Spleen (tissue), 11 donors: ENCODE data around the gene PALD1. TPM values are rescaled to one million over a fixed set of nuclear protein-coding genes. Genes with fewer than 3 reads are reported as not detected.

ENCODE experiments used
- DNase-seq: peaks from one replicate; pipeline ENCODE4 v3.0.0-alpha.2; 2020
- H3K27ac ChIP-seq, 8 donors: fragments of 200-600 bp; sonication (generic) in 7 of 8; 1 replicate in 4 of 8; 2 replicates in 4 of 8; pipeline versions ENCODE4 v1.5.0 to v1.8.0; 2016 to 2021; ENCODE audit warnings: inconsistent platforms in 4 of 8, mild to moderate bottlenecking in 4 of 8, moderate library complexity in 1 of 8
- H3K27me3 ChIP-seq, 7 donors: fragments of 200-600 bp; sonication (generic) in 6 of 7; replicated peaks in 1 of 7; 1 replicate in 4 of 7; 2 replicates in 3 of 7; pipeline versions ENCODE4 v1.5.0 to v1.8.0; 2016 to 2021; ENCODE audit warnings: inconsistent platforms in 3 of 7, mild to moderate bottlenecking in 1 of 7
- H3K36me3 ChIP-seq, 6 donors: fragments of 200-600 bp; sonication (generic) in 5 of 6; 1 replicate in 4 of 6; 2 replicates in 2 of 6; pipeline versions ENCODE4 v1.5.0 to v1.8.0; 2016 to 2021; ENCODE audit warnings: inconsistent platforms in 2 of 6
- H3K4me1 ChIP-seq, 6 donors: fragments of 200-600 bp; sonication (generic) in 5 of 6; 1 replicate in 3 of 6; 2 replicates in 3 of 6; pipeline versions ENCODE4 v1.5.0 to v1.8.0; 2016 to 2021; ENCODE audit warnings: inconsistent platforms in 3 of 6
- H3K4me3 ChIP-seq, 8 donors: fragments of 200-600 bp; sonication (generic) in 7 of 8; 1 replicate in 4 of 8; 2 replicates in 4 of 8; pipeline versions ENCODE4 v1.5.0 to v1.8.0; 2016 to 2021; ENCODE audit warnings: inconsistent platforms in 4 of 8, mild to moderate bottlenecking in 4 of 8, moderate library complexity in 2 of 8
- H3K9me3 ChIP-seq, 8 donors: fragments of 200-600 bp; sonication (generic) in 7 of 8; 1 replicate in 4 of 8; 2 replicates in 4 of 8; pipeline versions ENCODE4 v1.5.0 to v1.8.0; 2016 to 2021; ENCODE audit warnings: inconsistent platforms in 4 of 8
- POLR2A ChIP-seq, 3 donors: fragments of 450-650 bp; IDR thresholded peaks; one replicate each; pipeline ENCODE4 v1.5.1; 2017; ENCODE audit warnings: antibody characterized with exemption in 3 of 3, mild to moderate bottlenecking in 1 of 3
- POLR2AphosphoS5 ChIP-seq, 3 donors: sonication (generic); formaldehyde crosslinking; IDR thresholded peaks; one replicate each; pipeline ENCODE4 v1.5.1; 2017; ENCODE audit warnings: antibody characterized with exemption in 3 of 3
- WGBS, 5 donors: extraction: QIAGEN DNeasy Blood & Tissue Kit in 3 of 5; methylation state at CpG; one replicate each; pipeline versions ENCODE4 v1.1.5 to v1.1.7; 2013 to 2018; 5-methylcytosine and 5-hydroxymethylcytosine counted together
- intact Hi-C: fragments of 100-400 bp; cut with DNase I; formaldehyde crosslinking; loops from one replicate; pipeline ENCODE4 v1.15.0; 2023; ENCODE audit warnings: low total_unique reads
- polyA plus RNA-seq, 3 donors: library from polyadenylated mRNA; stranded (reverse); fragments of 200-250 nt; gene quantifications; one replicate each; pipeline ENCODE4 v1.2.1, GENCODE V29; 2013
- total RNA-seq, 7 donors: library from RNA; depleted of rRNA in 3 of 7; stranded (reverse); fragments of >200 nt in 3 of 7; fragmentation: NEBNext Ultra II Directional in 4 of 7; extraction: Animal tissue kit (Norgen Biotek cat#: 25700) in 4 of 7; gene quantifications; one replicate each; pipeline versions ENCODE4 v1.1.0 to v1.2.1, GENCODE V29; 2016 to 2021
- TF ChIP-seq, protein P1 (sequence below), 11 experiments: fragments of 200-600 bp in 7 of 11; fragments of 450-650 bp in 4 of 11; sonication (generic) in 4 of 11; IDR thresholded peaks in 8 of 11; conservative IDR thresholded peaks in 3 of 11; 1 replicate in 7 of 11; 2 replicates in 4 of 11; pipeline versions ENCODE4 v1.4.0 to v1.8.0; 2016 to 2021; ENCODE audit warnings: antibody characterized with exemption in 11 of 11, inconsistent platforms in 4 of 11, mild to moderate bottlenecking in 1 of 11
- donor health status: healthy with polysubstance abuse.
- donor health status: DM: no; HTN: no; CAD: no; lungs with moderate emphysema.
- donor health status: DM: no; HTN: no; CAD: no.
- donor health status: Bipolar disorder and iron deficiency.
- donor health status: healthy.
- donor health status: DM: no; HTN: no; CAD: no.
- donor health status: DM: yes; HTN: yes; CAD: no.

Gene PALD1
- total and polyA plus RNA-seq, 10 donors: 7.7 to 27.8 (median 19.5) TPM

DNA sequence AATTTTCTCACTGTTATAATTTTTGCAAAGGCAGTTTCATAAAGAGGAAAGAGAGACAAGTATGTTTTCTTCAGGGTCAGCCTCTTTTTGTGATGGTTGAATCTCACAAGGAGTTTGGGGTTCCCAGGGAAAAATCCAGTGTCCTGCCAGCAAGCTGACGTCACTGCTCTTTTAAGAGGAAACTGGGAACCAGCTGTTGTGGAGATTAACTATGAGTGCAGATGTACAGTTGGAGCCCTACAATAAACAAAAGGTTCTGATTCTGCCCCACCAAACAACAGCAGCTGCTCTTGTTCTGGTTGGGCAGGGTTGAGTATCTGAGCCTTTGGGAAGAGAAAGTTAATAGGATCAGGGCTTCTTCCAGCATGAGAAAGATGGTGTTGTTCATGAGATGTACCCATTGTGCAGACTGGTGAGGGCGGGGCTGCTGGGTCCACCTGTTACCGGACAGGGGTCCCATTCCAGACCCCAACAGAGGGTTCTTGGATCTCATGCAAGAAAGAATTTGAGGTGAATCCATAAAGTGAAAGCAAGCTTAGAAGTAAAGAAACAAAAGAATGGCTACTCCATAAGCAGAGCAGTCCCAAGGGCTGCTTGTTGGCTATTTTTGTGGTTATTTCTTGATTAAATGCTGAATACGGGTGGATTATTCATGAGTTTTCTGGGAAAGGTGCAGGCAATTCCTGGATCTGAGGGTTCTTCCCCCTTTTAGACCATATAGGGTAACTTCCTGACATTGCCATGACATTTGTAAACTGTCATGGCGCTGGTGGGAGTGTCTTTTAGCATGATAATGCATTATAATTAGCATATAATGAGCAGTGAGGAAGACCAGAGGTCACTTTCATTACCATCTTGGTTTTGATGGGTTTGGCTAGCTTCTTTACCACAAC is 111.4 kb downstream of the PALD1 start:
- intact Hi-C loops: no loop called here

DNA sequence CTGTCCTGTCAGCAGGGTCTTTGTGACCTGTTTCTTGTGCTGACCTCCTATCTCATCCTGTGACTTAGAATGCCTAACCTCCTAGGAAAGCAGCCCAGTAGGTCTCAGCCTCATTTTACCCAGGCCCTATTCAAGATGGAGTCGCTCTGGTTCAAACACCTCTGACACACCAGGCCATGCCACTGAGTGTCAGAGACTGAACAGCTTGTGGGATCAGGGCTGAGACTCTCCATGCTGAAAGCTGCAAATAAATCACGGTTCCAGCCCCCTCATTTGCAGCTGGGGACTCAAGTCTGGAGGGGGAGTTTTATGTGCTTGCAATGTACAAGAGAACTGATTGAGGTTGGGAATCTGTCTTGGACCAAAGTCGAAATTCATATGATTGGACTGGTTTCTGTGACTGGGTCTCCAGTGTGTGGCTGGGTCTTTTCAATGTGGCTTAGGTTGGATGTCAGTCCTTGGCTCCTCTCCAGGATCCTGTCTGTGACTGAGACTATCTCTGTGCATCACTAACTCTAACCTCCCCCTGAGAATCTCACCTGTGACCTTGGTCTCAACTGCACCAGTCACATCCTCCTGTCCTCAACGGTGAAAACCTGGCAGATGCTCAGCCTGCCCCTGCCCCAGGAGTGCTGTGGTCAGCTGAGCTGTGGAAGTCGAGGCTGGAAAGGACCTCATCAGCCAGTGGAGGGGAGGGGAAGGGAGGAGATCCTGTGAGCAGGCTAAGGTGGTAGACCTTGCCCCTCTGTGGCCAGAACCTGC is 112.3 kb downstream of the PALD1 start:
- intact Hi-C loops: no loop called here

More for the DNA sequence above, 111.4 kb downstream of the PALD1 start:
- H3K4me1 ChIP-seq: peaks cover 0 to 7% (median under 1%) of the 10 kb centered on the region in 6 donors
- no peak overlapping the region for H3K4me3 ChIP-seq
- no peak overlapping the region for H3K27ac ChIP-seq
- H3K9me3 ChIP-seq: no peaks in the 10 kb centered on the region
- H3K36me3 ChIP-seq: no peaks in the 10 kb centered on the region
- no peak for DNase-seq
- 65 to 87% (median 80%) methylated on average over 5 of the region's 5 CpGs for WGBS, 5 donors
- TF ChIP-seq, protein P1, sequence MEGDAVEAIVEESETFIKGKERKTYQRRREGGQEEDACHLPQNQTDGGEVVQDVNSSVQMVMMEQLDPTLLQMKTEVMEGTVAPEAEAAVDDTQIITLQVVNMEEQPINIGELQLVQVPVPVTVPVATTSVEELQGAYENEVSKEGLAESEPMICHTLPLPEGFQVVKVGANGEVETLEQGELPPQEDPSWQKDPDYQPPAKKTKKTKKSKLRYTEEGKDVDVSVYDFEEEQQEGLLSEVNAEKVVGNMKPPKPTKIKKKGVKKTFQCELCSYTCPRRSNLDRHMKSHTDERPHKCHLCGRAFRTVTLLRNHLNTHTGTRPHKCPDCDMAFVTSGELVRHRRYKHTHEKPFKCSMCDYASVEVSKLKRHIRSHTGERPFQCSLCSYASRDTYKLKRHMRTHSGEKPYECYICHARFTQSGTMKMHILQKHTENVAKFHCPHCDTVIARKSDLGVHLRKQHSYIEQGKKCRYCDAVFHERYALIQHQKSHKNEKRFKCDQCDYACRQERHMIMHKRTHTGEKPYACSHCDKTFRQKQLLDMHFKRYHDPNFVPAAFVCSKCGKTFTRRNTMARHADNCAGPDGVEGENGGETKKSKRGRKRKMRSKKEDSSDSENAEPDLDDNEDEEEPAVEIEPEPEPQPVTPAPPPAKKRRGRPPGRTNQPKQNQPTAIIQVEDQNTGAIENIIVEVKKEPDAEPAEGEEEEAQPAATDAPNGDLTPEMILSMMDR (IDR thresholded peaks at IDR 0.05 in 8 of 11, conservative IDR thresholded peaks at IDR 0.05 in 3 of 11): no peak
- TF ChIP-seq POLR2AphosphoS5 (IDR thresholded peaks at IDR 0.05): no peak
- no peak for TF ChIP-seq POLR2A (IDR thresholded peaks at IDR 0.05)
- no peaks in the 10 kb centered on the region for H3K27me3 ChIP-seq

DNA sequence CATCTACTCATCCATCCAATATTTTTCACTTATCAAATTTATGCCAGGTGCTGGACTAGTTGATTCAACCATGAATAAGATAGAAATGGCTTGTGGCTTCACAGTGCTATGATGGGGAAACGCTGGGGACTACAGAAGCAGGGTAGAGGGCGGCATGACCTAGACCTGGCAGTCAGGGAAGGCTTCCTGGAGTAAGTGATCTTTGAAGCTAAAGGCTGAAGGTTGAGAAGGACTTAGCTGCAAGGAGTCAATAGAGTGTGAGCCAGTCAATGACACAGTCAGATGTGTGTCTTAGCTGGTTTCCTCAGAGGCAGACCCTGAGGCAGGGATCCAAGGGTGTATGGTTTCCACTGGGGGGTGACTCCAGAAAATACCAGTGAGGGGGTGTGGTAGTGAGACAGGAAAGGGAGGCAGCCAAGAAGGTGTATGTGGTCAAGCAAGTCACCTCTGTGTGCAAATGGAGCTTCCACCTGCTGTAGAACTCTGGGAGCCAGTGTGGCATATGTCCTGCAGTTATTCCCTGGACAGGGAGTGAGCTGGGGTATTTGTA is 113.7 kb downstream of the PALD1 start:
- peaks cover 0 to 16% (median 8%) of the 10 kb centered on the region in 6 donors for H3K4me1 ChIP-seq
- H3K4me3 ChIP-seq: no peak overlapping the region
- H3K27me3 ChIP-seq: no peaks in the 10 kb centered on the region
- peaks cover 0 to 7% (median 0%) of the 10 kb centered on the region in 6 donors for H3K36me3 ChIP-seq
- WGBS, 5 donors: 79 to 89% (median 83%) methylated on average over 2 of the region's 2 CpGs
- no peak for DNase-seq
- H3K9me3 ChIP-seq: no peaks in the 10 kb centered on the region
- H3K27ac ChIP-seq: no peak overlapping the region
- TF ChIP-seq POLR2A (IDR thresholded peaks at IDR 0.05): no peak
- no peak for TF ChIP-seq POLR2AphosphoS5 (IDR thresholded peaks at IDR 0.05)
- TF ChIP-seq, protein P1 (IDR thresholded peaks at IDR 0.05 in 8 of 11, conservative IDR thresholded peaks at IDR 0.05 in 3 of 11): no peak
- intact Hi-C loops: no loop called here

More for the DNA sequence above, 112.3 kb downstream of the PALD1 start:
- no peak overlapping the region for H3K4me3 ChIP-seq
- peaks cover 0 to 11% (median under 1%) of the 10 kb centered on the region in 6 donors for H3K4me1 ChIP-seq
- H3K27ac ChIP-seq: no peak overlapping the region
- WGBS, 5 donors: 68 to 90% (median 76%) methylated on average over 4 to 5 of the region's 5 CpGs
- H3K36me3 ChIP-seq: no peaks in the 10 kb centered on the region
- H3K27me3 ChIP-seq: no peaks in the 10 kb centered on the region
- DNase-seq: no peak
- TF ChIP-seq POLR2AphosphoS5 (IDR thresholded peaks at IDR 0.05): no peak
- no peaks in the 10 kb centered on the region for H3K9me3 ChIP-seq

DNA sequence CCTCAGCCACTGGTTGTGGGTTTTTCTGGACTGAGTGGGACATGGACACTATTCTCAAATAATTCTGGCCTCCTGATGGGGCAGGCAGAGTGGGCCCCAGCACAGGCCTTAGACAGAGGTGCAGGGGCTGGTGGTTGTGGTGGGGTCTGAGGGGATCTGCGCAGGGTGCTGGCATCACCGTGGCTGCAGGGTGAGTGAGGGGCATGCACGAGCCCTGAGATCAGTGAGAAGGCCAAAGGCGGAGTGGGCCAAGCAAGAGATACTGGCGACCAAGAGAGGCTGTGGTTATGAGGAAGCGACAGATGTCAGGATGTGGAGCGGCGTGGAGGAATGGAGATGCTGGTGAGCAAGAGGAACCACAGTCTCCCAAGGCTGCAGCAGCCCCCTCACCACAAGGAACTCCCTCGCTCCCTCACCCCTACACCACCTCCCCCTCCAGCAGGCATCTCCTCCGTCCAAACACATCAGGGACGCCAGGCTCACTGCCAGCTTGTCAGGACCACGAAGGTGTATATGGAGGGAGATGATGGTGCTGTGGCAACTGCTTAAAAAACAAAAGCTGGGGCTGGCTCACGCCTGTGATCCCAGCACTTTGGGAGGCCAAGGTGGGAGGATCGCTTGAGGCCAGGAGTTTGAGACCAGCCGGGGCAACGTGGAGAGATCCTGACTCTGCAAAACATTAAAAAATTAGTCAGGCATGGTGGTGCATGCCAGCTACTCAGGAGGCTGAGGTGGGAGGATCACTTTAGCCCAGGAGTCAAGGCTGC is 114.4 kb downstream of the PALD1 start:
- intact Hi-C loops: no loop called here
- no peaks in the 10 kb centered on the region for H3K27me3 ChIP-seq
- H3K27ac ChIP-seq: no peak overlapping the region
- WGBS, 5 donors: 39 to 59% (median 53%) methylated on average over 14 to 16 of the region's 16 CpGs
- TF ChIP-seq, protein P1 (IDR thresholded peaks at IDR 0.05 in 8 of 11, conservative IDR thresholded peaks at IDR 0.05 in 3 of 11): no peak
- TF ChIP-seq POLR2A (IDR thresholded peaks at IDR 0.05) (no peak), POLR2AphosphoS5 (IDR thresholded peaks at IDR 0.05) (peak in 1 of 3 donors; percentile 14)
- H3K4me3 ChIP-seq: no peak overlapping the region
- peaks cover 0 to 13% (median 0%) of the 10 kb centered on the region in 6 donors for H3K36me3 ChIP-seq
- no peak for DNase-seq
- H3K4me1 ChIP-seq: peaks cover 0 to 23% (median 8%) of the 10 kb centered on the region in 6 donors
- no peaks in the 10 kb centered on the region for H3K9me3 ChIP-seq
